Cardiac fibroblast (primary cell): ENCODE data around the gene ATP8A1.
A peak's percentile ranks its signal among the peaks of the same experiment; 100 is the strongest.

Experiments used
- DNase-seq, 2 donors: peaks; one replicate each; pipeline versions ENCODE4 v3.0.0 to v3.0.0-alpha.2; 2010; ENCODE audit warnings: low read depth in 2 of 2
- H3K4me3 ChIP-seq, 2 donors: replicated peaks in 1 of 2; 1 replicate in 1 of 2; 2 replicates in 1 of 2; pipeline ENCODE4 v1.5.1; 2011; ENCODE audit warnings: low read depth in 2 of 2, low read length in 2 of 2, mild to moderate bottlenecking in 2 of 2, moderate library complexity in 1 of 2
- CTCF ChIP-seq: IDR thresholded peaks from one replicate; pipeline ENCODE4 v1.5.1; 2011; ENCODE audit warnings: low read depth, mild to moderate bottlenecking, low read length, inconsistent platforms

Gene ATP8A1

GRCh38 chr4:42543126-42543525 lies 113.8 kb downstream of the ATP8A1 start:
- TF ChIP-seq CTCF, result no peak
- DNase-seq, result no peak
- H3K4me3 ChIP-seq, result no peak overlapping the region

GRCh38 chr4:42541647-42542046 lies 115.3 kb downstream of the ATP8A1 start:
- H3K4me3 ChIP-seq, result no peak overlapping the region
- TF ChIP-seq CTCF, result no peak
- DNase-seq, result no peak

- DNase-seq, result no peak
- no peak for TF ChIP-seq CTCF
- no peak overlapping the region for H3K4me3 ChIP-seq
Measured at GRCh38 chr4:42533042-42533441, 123.9 kb downstream of the ATP8A1 start.

- TF ChIP-seq CTCF, result no peak
- no peak for DNase-seq
- no peak overlapping the region for H3K4me3 ChIP-seq
Measured at GRCh38 chr4:42531341-42532030, 125.4 kb downstream of the ATP8A1 start.

GRCh38 chr4:42523066-42523718 lies 133.7 kb downstream of the ATP8A1 start:
- peak in 1 of 2 donors; percentile 22 for DNase-seq
- TF ChIP-seq CTCF, result no peak
- no peak overlapping the region for H3K4me3 ChIP-seq

- peak; percentile 73 for DNase-seq
- no peak overlapping the region for H3K4me3 ChIP-seq
- TF ChIP-seq CTCF, result peak; percentile 47
Measured at GRCh38 chr4:42519803-42520417, 137.0 kb downstream of the ATP8A1 start.
